ENCODE measurements around the gene ARHGAP42. TPM values are rescaled to one million over a fixed set of nuclear protein-coding genes. Genes with fewer than 3 reads are reported as not detected.

Gene ARHGAP42
- total and polyA plus RNA-seq, 10 donors: 3.5 to 31.0 (median 19.6) TPM

DNA sequence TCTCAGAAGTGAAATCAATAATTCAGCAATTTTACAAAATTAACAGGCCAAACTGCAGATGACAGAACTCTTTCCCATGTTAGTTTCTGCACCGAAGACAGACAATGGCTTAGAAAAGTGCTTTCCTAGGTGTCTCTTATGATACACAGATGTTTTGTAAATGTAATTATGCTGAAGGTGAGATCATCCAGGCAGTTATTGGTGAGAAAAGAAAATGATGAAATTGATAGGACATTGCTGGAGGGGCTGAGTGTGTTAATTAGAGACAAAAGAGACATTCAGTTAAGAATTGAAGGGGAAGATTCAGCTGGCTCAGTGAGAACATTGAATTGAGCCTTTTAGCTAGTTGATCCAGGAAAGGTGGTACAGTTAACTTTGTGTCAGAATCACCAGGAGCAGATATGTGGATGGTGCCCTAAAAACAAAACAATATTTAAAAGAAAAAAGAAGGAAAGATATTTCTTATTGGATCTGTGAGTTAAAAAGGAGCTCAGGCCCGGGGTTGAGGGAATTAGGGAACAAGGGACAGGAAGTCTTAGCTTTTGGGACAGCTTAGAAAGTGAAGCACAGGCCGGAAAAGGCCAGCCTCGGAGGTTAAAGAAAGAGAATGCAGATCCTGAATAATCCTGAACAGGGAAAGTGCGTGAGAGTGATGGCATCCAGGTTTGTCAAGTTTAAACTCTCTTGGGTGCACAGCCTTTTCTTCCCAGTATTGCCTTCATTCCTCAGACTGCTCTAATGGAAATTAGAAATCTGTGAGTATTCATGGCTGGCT, 16.9 kb downstream of the ARHGAP42 start:
- 64 to 76% (median 70%) methylated on average over 5 of the region's 5 CpGs for WGBS, 5 donors
- H3K4me3 ChIP-seq: no peak overlapping the region
- H3K27me3 ChIP-seq (replicated peaks in 1 of 7): no peaks in the 10 kb centered on the region
- no peaks in the 10 kb centered on the region for H3K36me3 ChIP-seq
- TF ChIP-seq POLR2AphosphoS5 (IDR thresholded peaks at IDR 0.05): no peak
- TF ChIP-seq POLR2A (IDR thresholded peaks at IDR 0.05): no peak
- TF ChIP-seq CTCF (IDR thresholded peaks at IDR 0.05 in 8 of 11, conservative IDR thresholded peaks at IDR 0.05 in 3 of 11): no peak
- H3K9me3 ChIP-seq: no peaks in the 10 kb centered on the region
- H3K27ac ChIP-seq: peak overlapping the region in 4 of 8 donors; percentile 28 to 37 (median 34)
- DNase-seq: no peak
- H3K4me1 ChIP-seq: no peaks in the 10 kb centered on the region
- intact Hi-C loops (cut with DNase I; ENCODE audit: low total_unique reads): no loop called here

GRCh38 chr11:100705447-100705846, 18.4 kb downstream of the ARHGAP42 start:
- intact Hi-C loops (cut with DNase I; ENCODE audit: low total_unique reads): no loop called here
- no peak overlapping the region for H3K27ac ChIP-seq
- no peaks in the 10 kb centered on the region for H3K9me3 ChIP-seq
- 83 to 93% (median 90%) methylated on average over 2 of the region's 2 CpGs for WGBS, 5 donors
- H3K36me3 ChIP-seq: no peaks in the 10 kb centered on the region
- peaks cover 0 to 7% (median 0%) of the 10 kb centered on the region in 6 donors for H3K4me1 ChIP-seq
- H3K27me3 ChIP-seq (replicated peaks in 1 of 7): no peaks in the 10 kb centered on the region
- no peak for TF ChIP-seq POLR2AphosphoS5 (IDR thresholded peaks at IDR 0.05)
- no peak for TF ChIP-seq CTCF (IDR thresholded peaks at IDR 0.05 in 8 of 11, conservative IDR thresholded peaks at IDR 0.05 in 3 of 11)
- no peak for TF ChIP-seq POLR2A (IDR thresholded peaks at IDR 0.05)
- no peak overlapping the region for H3K4me3 ChIP-seq
- no peak for DNase-seq

DNA sequence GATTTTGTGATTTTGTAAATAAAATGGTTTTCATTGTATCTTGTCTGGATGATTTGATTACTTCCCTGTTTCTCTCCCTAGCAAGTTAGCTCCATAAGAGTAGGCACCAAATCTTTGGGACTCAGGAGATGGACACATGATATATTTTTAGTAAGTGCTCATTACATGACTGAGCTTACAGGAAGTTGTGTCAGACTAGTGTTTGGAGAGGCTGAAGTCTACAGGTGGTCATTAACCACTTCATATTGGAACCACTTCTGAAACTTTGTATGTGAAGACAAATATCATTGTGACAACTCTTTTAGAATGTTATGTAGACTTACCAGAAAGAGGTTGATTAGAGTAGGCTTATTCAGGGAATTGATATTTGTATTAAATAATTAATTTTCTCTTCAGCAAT, 19.1 kb downstream of the ARHGAP42 start:
- intact Hi-C loops (cut with DNase I; ENCODE audit: low total_unique reads): no loop called here
- H3K4me1 ChIP-seq: peaks cover 0 to 7% (median 0%) of the 10 kb centered on the region in 6 donors
- no peaks in the 10 kb centered on the region for H3K27me3 ChIP-seq (replicated peaks in 1 of 7)
- TF ChIP-seq CTCF (IDR thresholded peaks at IDR 0.05 in 8 of 11, conservative IDR thresholded peaks at IDR 0.05 in 3 of 11) (no peak), POLR2A (IDR thresholded peaks at IDR 0.05) (no peak), POLR2AphosphoS5 (IDR thresholded peaks at IDR 0.05) (no peak)
- DNase-seq: no peak
- no peak overlapping the region for H3K27ac ChIP-seq
- H3K4me3 ChIP-seq: no peak overlapping the region
- H3K36me3 ChIP-seq: no peaks in the 10 kb centered on the region
- no peaks in the 10 kb centered on the region for H3K9me3 ChIP-seq

GRCh38 chr11:100709233-100709957, 22.3 kb downstream of the ARHGAP42 start:
- Histone ChIP-seq H3K9me3 (no peaks in the 10 kb centered on the region), H3K4me1 (peaks cover 0 to 8% (median 0%) of the 10 kb centered on the region in 6 donors), H3K27ac (peak overlapping the region in 2 of 8 donors; percentile 16 to 35), H3K4me3 (no peak overlapping the region), H3K36me3 (no peaks in the 10 kb centered on the region), H3K27me3 (replicated peaks in 1 of 7) (no peaks in the 10 kb centered on the region)
- intact Hi-C loops (cut with DNase I; ENCODE audit: low total_unique reads): no loop called here
- no peak for TF ChIP-seq POLR2AphosphoS5 (IDR thresholded peaks at IDR 0.05)
- no peak for TF ChIP-seq CTCF (IDR thresholded peaks at IDR 0.05 in 8 of 11, conservative IDR thresholded peaks at IDR 0.05 in 3 of 11)
- no peak for DNase-seq
- 76 to 85% (median 81%) methylated on average over 3 of the region's 3 CpGs for WGBS, 5 donors

All from spleen (tissue), 11 donors.